ENCODE measurements around the gene TEX9. TPM values are rescaled to one million over a fixed set of nuclear protein-coding genes. Genes with fewer than 3 reads are reported as not detected.
"Not testable (repeated sequence)": the region's sequence is repeated elsewhere in the genome, so short reads cannot be mapped to it uniquely, and the experiment has no call there.

Gene TEX9
- total RNA-seq, 6 experiments from 2014 or later = 0.31 to 1.4 (median 0.65) TPM

GRCh38 chr15:56383010-56383409 lies 17.8 kb downstream of the TEX9 start:
- no peaks in the 10 kb centered on the region for H3K9me3 ChIP-seq
- H3K4me1 ChIP-seq = no peaks in the 10 kb centered on the region
- no peak overlapping the region for H3K27ac ChIP-seq
- no peak overlapping the region for H3K4me3 ChIP-seq
- no CpG with 5 or more reads among the region's 3 CpGs for WGBS (ENCODE audit: insufficient coverage, low coverage, low lambda C conversion rate, missing lambda C conversion rate)
- TF ChIP-seq POLR2A (IDR thresholded peaks at IDR 0.05) (no peak), CTCF (IDR thresholded peaks at IDR 0.05) (no peak)
- H3K36me3 ChIP-seq = no peaks in the 10 kb centered on the region
- ATAC-seq = no peak
- DNase-seq = no peak
- no peaks in the 10 kb centered on the region for H3K27me3 ChIP-seq
- intact Hi-C loops (cut with DNase I) = no loop called here

- Histone ChIP-seq H3K27ac (no peak overlapping the region), H3K4me3 (no peak overlapping the region), H3K36me3 (no peaks in the 10 kb centered on the region), H3K9me3 (no peaks in the 10 kb centered on the region), H3K4me1 (no peaks in the 10 kb centered on the region), H3K27me3 (no peaks in the 10 kb centered on the region)
- 66% methylated on average over 3 of the region's 3 CpGs for WGBS (ENCODE audit: insufficient coverage, low coverage, low lambda C conversion rate, missing lambda C conversion rate)
- TF ChIP-seq CTCF (IDR thresholded peaks at IDR 0.05) = no peak
- no peak for TF ChIP-seq POLR2A (IDR thresholded peaks at IDR 0.05)
- no peak for ATAC-seq
- DNase-seq = no peak
- intact Hi-C loops (cut with DNase I) = no loop called here
Measured at GRCh38 chr15:56385908-56386307, 20.7 kb downstream of the TEX9 start.

GRCh38 chr15:56390739-56391267 lies 25.6 kb downstream of the TEX9 start:
- Histone ChIP-seq H3K27ac (no peak overlapping the region), H3K27me3 (no peaks in the 10 kb centered on the region), H3K9me3 (no peaks in the 10 kb centered on the region), H3K4me3 (no peak overlapping the region), H3K4me1 (no peaks in the 10 kb centered on the region), H3K36me3 (no peaks in the 10 kb centered on the region)
- intact Hi-C loops (cut with DNase I) = no loop called here
- ATAC-seq = no peak
- no peak for TF ChIP-seq CTCF (IDR thresholded peaks at IDR 0.05)
- no peak for TF ChIP-seq POLR2A (IDR thresholded peaks at IDR 0.05)
- 79% methylated on average over 2 of the region's 2 CpGs for WGBS (ENCODE audit: insufficient coverage, low coverage, low lambda C conversion rate, missing lambda C conversion rate)
- DNase-seq = no peak

- DNase-seq (no peak), ATAC-seq (no peak)
- Histone ChIP-seq H3K4me1 (no peaks in the 10 kb centered on the region), H3K9me3 (no peaks in the 10 kb centered on the region), H3K4me3 (no peak overlapping the region), H3K27ac (no peak overlapping the region), H3K27me3 (no peaks in the 10 kb centered on the region), H3K36me3 (no peaks in the 10 kb centered on the region)
- 93% methylated on average over 1 of the region's 1 CpG for WGBS (ENCODE audit: insufficient coverage, low coverage, low lambda C conversion rate, missing lambda C conversion rate)
- intact Hi-C loops (cut with DNase I) = no loop called here
- no peak for TF ChIP-seq POLR2A (IDR thresholded peaks at IDR 0.05)
- TF ChIP-seq CTCF (IDR thresholded peaks at IDR 0.05) = no peak
Measured at GRCh38 chr15:56393277-56393676, 28.1 kb downstream of the TEX9 start.

- TF ChIP-seq CTCF (IDR thresholded peaks at IDR 0.05) = no peak
- TF ChIP-seq POLR2A (IDR thresholded peaks at IDR 0.05) = no peak
- WGBS (ENCODE audit: insufficient coverage, low coverage, low lambda C conversion rate, missing lambda C conversion rate) = 94% methylated on average over 1 of the region's 1 CpG
- intact Hi-C loops (cut with DNase I) = no loop called here
- H3K9me3 ChIP-seq = no peaks in the 10 kb centered on the region
- no peaks in the 10 kb centered on the region for H3K27me3 ChIP-seq
- no peak overlapping the region for H3K4me3 ChIP-seq
- no peaks in the 10 kb centered on the region for H3K4me1 ChIP-seq
- H3K36me3 ChIP-seq = no peaks in the 10 kb centered on the region
- DNase-seq = no peak
- H3K27ac ChIP-seq = no peak overlapping the region
- no peak for ATAC-seq
Measured at GRCh38 chr15:56394909-56395308, 29.7 kb downstream of the TEX9 start.

GRCh38 chr15:56397325-56397724 lies 32.1 kb downstream of the TEX9 start:
- H3K36me3 ChIP-seq; DNase-seq; ATAC-seq; H3K27ac ChIP-seq; H3K4me3 ChIP-seq; H3K27me3 ChIP-seq; H3K9me3 ChIP-seq; intact Hi-C loops (cut with DNase I); H3K4me1 ChIP-seq: not testable (repeated sequence)
- WGBS (ENCODE audit: insufficient coverage, low coverage, low lambda C conversion rate, missing lambda C conversion rate) = 89% methylated on average over 3 of the region's 3 CpGs

GRCh38 chr15:56399209-56399608 lies 34.0 kb downstream of the TEX9 start:
- H3K4me3 ChIP-seq; DNase-seq; H3K4me1 ChIP-seq; intact Hi-C loops (cut with DNase I); H3K9me3 ChIP-seq; H3K27ac ChIP-seq; H3K36me3 ChIP-seq; H3K27me3 ChIP-seq; ATAC-seq: not testable (repeated sequence)
- WGBS (ENCODE audit: insufficient coverage, low coverage, low lambda C conversion rate, missing lambda C conversion rate) = 85% methylated on average over 5 of the region's 11 CpGs

Measured in right lobe of liver (tissue), 6 donors.